Measurements from ENCODE around the gene PCDH9. TPM values are rescaled to one million over a fixed set of nuclear protein-coding genes. Genes with fewer than 3 reads are reported as not detected.

Gene PCDH9
- total RNA-seq, 4 donors from 2014 or later, result 0.37 to 2.4 (median 1.5) TPM

GRCh38 chr13:66459634-66460033 is 770.5 kb downstream of the PCDH9 start:
- H3K4me1 ChIP-seq, result no peaks in the 10 kb centered on the region
- no peaks in the 10 kb centered on the region for H3K9me3 ChIP-seq
- no peak overlapping the region for H3K4me3 ChIP-seq
- in situ Hi-C loops (cut with MboI; ENCODE audit: low pct_ligation_motif_present in 1 of 4, low pct_unique_long_range_greater_than_20kb in 1 of 4, low sequenced_read_pairs in 3 of 4) (no loop called here), intact Hi-C loops (cut with DNase I; ENCODE audit: low total_unique reads) (no loop called here)
- 77 to 84% methylated on average over 3 of the region's 3 CpGs for WGBS, 2 donors (ENCODE audit: low coverage in 1 of 2)
- no peaks in the 10 kb centered on the region for H3K36me3 ChIP-seq
- H3K27ac ChIP-seq, result no peak overlapping the region
- no peaks in the 10 kb centered on the region for H3K27me3 ChIP-seq
- TF ChIP-seq, protein P1, sequence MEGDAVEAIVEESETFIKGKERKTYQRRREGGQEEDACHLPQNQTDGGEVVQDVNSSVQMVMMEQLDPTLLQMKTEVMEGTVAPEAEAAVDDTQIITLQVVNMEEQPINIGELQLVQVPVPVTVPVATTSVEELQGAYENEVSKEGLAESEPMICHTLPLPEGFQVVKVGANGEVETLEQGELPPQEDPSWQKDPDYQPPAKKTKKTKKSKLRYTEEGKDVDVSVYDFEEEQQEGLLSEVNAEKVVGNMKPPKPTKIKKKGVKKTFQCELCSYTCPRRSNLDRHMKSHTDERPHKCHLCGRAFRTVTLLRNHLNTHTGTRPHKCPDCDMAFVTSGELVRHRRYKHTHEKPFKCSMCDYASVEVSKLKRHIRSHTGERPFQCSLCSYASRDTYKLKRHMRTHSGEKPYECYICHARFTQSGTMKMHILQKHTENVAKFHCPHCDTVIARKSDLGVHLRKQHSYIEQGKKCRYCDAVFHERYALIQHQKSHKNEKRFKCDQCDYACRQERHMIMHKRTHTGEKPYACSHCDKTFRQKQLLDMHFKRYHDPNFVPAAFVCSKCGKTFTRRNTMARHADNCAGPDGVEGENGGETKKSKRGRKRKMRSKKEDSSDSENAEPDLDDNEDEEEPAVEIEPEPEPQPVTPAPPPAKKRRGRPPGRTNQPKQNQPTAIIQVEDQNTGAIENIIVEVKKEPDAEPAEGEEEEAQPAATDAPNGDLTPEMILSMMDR (IDR thresholded peaks at IDR 0.05), result no peak
- TF ChIP-seq POLR2AphosphoS5 (IDR thresholded peaks at IDR 0.05) (no peak), EP300 (IDR thresholded peaks at IDR 0.05; ENCODE audit: low read depth) (no peak), POLR2A (IDR thresholded peaks at IDR 0.05) (no peak)
- no peak for DNase-seq

- TF ChIP-seq EP300 (IDR thresholded peaks at IDR 0.05; ENCODE audit: low read depth), result no peak
- TF ChIP-seq POLR2AphosphoS5 (IDR thresholded peaks at IDR 0.05), result no peak
- TF ChIP-seq, protein P1 (IDR thresholded peaks at IDR 0.05), result no peak
- no peak for TF ChIP-seq POLR2A (IDR thresholded peaks at IDR 0.05)
- no peaks in the 10 kb centered on the region for H3K27me3 ChIP-seq
- H3K4me3 ChIP-seq, result no peak overlapping the region
- intact Hi-C loops (cut with DNase I; ENCODE audit: low total_unique reads) (no loop called here), in situ Hi-C loops (cut with MboI; ENCODE audit: low pct_ligation_motif_present in 1 of 4, low pct_unique_long_range_greater_than_20kb in 1 of 4, low sequenced_read_pairs in 3 of 4) (no loop called here)
- H3K4me1 ChIP-seq, result no peaks in the 10 kb centered on the region
- no peak for DNase-seq
- H3K27ac ChIP-seq, result no peak overlapping the region
- no peaks in the 10 kb centered on the region for H3K36me3 ChIP-seq
- WGBS, 2 donors (ENCODE audit: low coverage in 1 of 2), result 76% methylated on average over 2 of the region's 2 CpGs
- H3K9me3 ChIP-seq, result no peaks in the 10 kb centered on the region
These were observed 771.0 kb downstream of the PCDH9 start for GRCh38 chr13:66459143-66459542.

DNA sequence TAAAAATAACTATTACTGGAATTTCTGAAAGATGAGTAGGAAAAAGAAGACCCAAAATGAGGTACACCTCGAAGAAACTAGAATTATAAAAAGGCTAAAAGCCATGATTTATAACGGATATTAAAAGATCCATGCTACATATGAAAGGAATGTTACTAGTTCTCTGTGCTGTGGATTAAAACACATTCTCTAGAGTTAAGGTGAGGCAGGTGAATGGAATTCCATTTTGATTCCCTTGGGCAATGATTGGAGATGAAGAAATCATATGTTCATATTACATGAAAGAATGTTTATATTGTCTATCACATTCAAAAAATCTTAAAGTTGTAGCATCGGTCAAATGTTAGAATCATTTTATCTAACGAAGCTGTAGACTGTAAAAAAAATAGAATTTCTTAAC is 783.7 kb downstream of the PCDH9 start:
- no peaks in the 10 kb centered on the region for H3K27me3 ChIP-seq
- in situ Hi-C loops (cut with MboI; ENCODE audit: low pct_ligation_motif_present in 1 of 4, low pct_unique_long_range_greater_than_20kb in 1 of 4, low sequenced_read_pairs in 3 of 4) (no loop called here), intact Hi-C loops (cut with DNase I; ENCODE audit: low total_unique reads) (no loop called here)
- 72% methylated on average over 4 of the region's 4 CpGs for WGBS, 2 donors (ENCODE audit: low coverage in 1 of 2)
- H3K4me1 ChIP-seq, result no peaks in the 10 kb centered on the region
- TF ChIP-seq POLR2A (IDR thresholded peaks at IDR 0.05), result no peak
- TF ChIP-seq, protein P1 (IDR thresholded peaks at IDR 0.05), result no peak
- no peak for TF ChIP-seq POLR2AphosphoS5 (IDR thresholded peaks at IDR 0.05)
- no peak for TF ChIP-seq EP300 (IDR thresholded peaks at IDR 0.05; ENCODE audit: low read depth)
- no peaks in the 10 kb centered on the region for H3K36me3 ChIP-seq
- H3K9me3 ChIP-seq, result no peaks in the 10 kb centered on the region
- no peak overlapping the region for H3K4me3 ChIP-seq
- H3K27ac ChIP-seq, result no peak overlapping the region
- DNase-seq, result no peak

DNA sequence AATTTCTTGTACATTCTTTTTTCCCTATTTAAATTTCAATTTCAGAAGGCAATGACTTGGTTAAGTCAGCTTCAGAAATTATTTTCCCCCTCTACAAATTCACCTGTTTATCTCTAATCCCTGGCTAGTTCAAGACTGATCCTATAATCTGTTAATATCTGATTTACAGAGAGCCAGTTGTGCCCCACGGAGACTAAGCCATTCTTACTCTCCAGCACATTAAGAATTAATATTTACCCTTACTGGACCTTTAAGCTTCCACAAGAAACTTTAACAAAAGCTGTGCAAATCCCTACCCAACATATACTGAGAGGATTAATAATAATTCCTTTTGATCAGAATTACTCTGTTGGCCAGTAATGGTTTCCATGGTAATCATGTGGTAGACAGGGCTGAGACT is 786.2 kb downstream of the PCDH9 start:
- Histone ChIP-seq H3K27me3 (no peaks in the 10 kb centered on the region), H3K4me3 (no peak overlapping the region), H3K4me1 (no peaks in the 10 kb centered on the region), H3K36me3 (no peaks in the 10 kb centered on the region), H3K27ac (no peak overlapping the region), H3K9me3 (no peaks in the 10 kb centered on the region)
- no peak for DNase-seq
- whole genome bisulfite sequencing, 2 donors (ENCODE audit: low coverage in 1 of 2), result 38 to 66% methylated on average over 1 of the region's 1 CpG
- in situ Hi-C loops (cut with MboI; ENCODE audit: low pct_ligation_motif_present in 1 of 4, low pct_unique_long_range_greater_than_20kb in 1 of 4, low sequenced_read_pairs in 3 of 4), result no loop called here
- TF ChIP-seq POLR2AphosphoS5 (IDR thresholded peaks at IDR 0.05) (no peak), POLR2A (IDR thresholded peaks at IDR 0.05) (no peak), EP300 (IDR thresholded peaks at IDR 0.05; ENCODE audit: low read depth) (no peak)
- TF ChIP-seq, protein P1 (IDR thresholded peaks at IDR 0.05), result no peak
- intact Hi-C loops (cut with DNase I; ENCODE audit: low total_unique reads), result no loop called here
